IPS DF 6.9 (cell line): ENCODE data around the gene PAAF1.

Experiments
- DNase-seq: peaks from one replicate; pipeline ENCODE4 v3.0.0-alpha.2; 2013; ENCODE audit warnings: low read depth, low spot score
- H3K27ac ChIP-seq: one replicate; pipeline ENCODE4 v1.5.1; 2013; ENCODE audit warnings: low read length, control low read depth
- H3K27me3 ChIP-seq: 2 replicates; pipeline ENCODE4 v1.6.1; 2013; ENCODE audit warnings: mild to moderate bottlenecking, low read length; ENCODE audit not compliant: control insufficient read depth, insufficient read depth
- H3K36me3 ChIP-seq: 2 replicates; pipeline ENCODE4 v1.6.1; 2013; ENCODE audit warnings: low read length; ENCODE audit not compliant: control insufficient read depth, insufficient read depth
- H3K4me1 ChIP-seq: 2 replicates; pipeline ENCODE4 v1.6.1; 2013; ENCODE audit warnings: low read length; ENCODE audit not compliant: control insufficient read depth, insufficient read depth
- H3K4me3 ChIP-seq: 2 replicates; pipeline ENCODE4 v1.5.1; 2013; ENCODE audit warnings: mild to moderate bottlenecking, low read length
- H3K9me3 ChIP-seq: 2 replicates; pipeline ENCODE4 v1.6.1; 2013; ENCODE audit warnings: low read length, inconsistent platforms; ENCODE audit not compliant: control insufficient read depth, insufficient read depth
- WGBS: extraction: QIAGEN DNeasy Blood & Tissue Kit; methylation state at CpG from one replicate; pipeline ENCODE4 v1.1.7; 2013; ENCODE audit warnings: mixed read lengths, missing lambda C conversion rate; ENCODE audit not compliant: insufficient read length, insufficient coverage; 5-methylcytosine and 5-hydroxymethylcytosine counted together

Gene PAAF1

DNA sequence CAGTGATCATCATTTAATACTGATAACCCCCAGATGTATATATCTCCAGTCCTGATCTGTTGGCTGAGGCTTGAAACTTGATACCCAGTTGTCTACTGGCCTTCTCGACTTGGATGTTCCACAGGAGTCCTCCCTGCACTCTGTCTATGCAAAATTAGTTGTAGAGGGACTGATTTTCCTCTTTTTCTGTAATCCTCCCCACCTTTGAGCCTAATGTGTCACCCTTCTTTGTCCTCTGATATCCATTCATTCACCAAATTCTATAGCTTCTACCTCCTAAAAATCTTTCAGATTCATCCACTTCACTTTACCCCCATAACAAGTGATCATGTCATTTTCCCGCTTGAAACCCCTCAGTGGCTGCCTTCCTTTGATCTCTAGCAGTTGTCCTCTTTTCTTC, 16.6 kb upstream of the PAAF1 start:
- Histone ChIP-seq H3K4me3 (no peak overlapping the region), H3K9me3 (no peaks in the 10 kb centered on the region), H3K27ac (no peak overlapping the region), H3K27me3 (no peaks in the 10 kb centered on the region), H3K4me1 (no peaks in the 10 kb centered on the region), H3K36me3 (no peaks in the 10 kb centered on the region)
- WGBS = no CpG with 5 or more reads among the region's 2 CpGs
- no peak for DNase-seq

DNA sequence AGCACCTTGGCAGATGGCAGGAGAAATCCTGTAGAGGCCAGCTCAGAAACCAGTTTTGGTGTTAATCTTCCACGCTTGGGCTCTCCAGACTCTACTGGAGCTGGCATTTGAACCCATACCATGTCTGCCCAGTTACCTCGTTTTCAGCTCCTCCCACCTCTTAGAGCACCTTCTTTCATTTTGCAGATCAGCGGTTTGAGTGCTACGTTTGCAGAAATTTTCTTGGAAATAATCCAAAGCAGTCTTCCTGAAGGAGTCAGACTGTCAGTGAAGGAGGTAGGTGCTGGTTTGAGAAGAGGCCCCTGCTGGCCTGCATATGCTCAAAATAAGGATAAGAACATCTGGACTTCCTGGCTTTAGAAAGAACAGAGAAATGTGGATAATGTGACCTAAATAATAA, 13.8 kb upstream of the PAAF1 start:
- DNase-seq = no peak
- no peaks in the 10 kb centered on the region for H3K36me3 ChIP-seq
- H3K4me3 ChIP-seq = no peak overlapping the region
- H3K27me3 ChIP-seq = no peaks in the 10 kb centered on the region
- no peaks in the 10 kb centered on the region for H3K9me3 ChIP-seq
- H3K4me1 ChIP-seq = no peaks in the 10 kb centered on the region
- H3K27ac ChIP-seq = no peak overlapping the region
- no CpG with 5 or more reads among the region's 4 CpGs for WGBS

GRCh38 chr11:73866095-73866579, 10.7 kb upstream of the PAAF1 start:
- no peak for DNase-seq
- H3K27ac ChIP-seq = no peak overlapping the region
- WGBS = no CpG with 5 or more reads among the region's 5 CpGs
- no peaks in the 10 kb centered on the region for H3K27me3 ChIP-seq
- H3K4me3 ChIP-seq = no peak overlapping the region
- H3K4me1 ChIP-seq = no peaks in the 10 kb centered on the region
- no peaks in the 10 kb centered on the region for H3K36me3 ChIP-seq
- no peaks in the 10 kb centered on the region for H3K9me3 ChIP-seq

- H3K4me1 ChIP-seq = no peaks in the 10 kb centered on the region
- H3K27ac ChIP-seq = no peak overlapping the region
- no peak for DNase-seq
- H3K9me3 ChIP-seq = no peaks in the 10 kb centered on the region
- no peaks in the 10 kb centered on the region for H3K27me3 ChIP-seq
- no CpG with 5 or more reads among the region's 2 CpGs for WGBS
- no peak overlapping the region for H3K4me3 ChIP-seq
- H3K36me3 ChIP-seq = no peaks in the 10 kb centered on the region
Observed at GRCh38 chr11:73866586-73866996, 10.2 kb upstream of the PAAF1 start.

DNA sequence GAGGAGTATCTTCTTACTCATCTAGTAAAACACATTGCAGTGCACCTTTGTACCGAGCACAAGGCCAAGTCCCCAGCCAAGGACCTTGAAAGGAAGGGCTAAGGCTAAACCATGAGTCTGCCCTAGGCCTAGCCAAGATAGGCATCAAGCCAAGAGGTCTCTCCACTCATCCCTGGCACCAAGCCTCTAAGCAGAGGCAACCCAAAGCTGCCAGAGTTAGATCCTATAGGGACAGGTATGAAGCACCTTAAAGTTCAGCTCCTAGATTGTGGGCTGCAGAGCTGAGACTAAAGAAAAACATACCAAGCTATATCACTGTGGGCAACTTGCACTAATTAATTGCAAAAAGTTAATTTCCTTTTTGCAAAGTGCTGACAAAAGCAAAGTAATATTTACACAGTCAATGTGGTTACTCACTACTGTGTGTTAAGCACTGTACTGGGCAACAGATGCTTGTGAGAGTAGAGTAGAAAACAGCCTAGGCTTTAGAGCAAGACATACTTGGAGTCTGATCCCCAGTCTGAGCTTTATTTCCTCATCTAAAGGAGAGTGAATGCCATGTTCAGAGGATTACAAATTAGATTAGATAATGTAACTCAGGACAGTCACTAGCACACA, 7.4 kb upstream of the PAAF1 start:
- Histone ChIP-seq H3K27me3 (no peaks in the 10 kb centered on the region), H3K36me3 (peaks cover 5% of the 10 kb centered on the region; the same call in 1 of the 2 replicates), H3K9me3 (no peaks in the 10 kb centered on the region), H3K27ac (no peak overlapping the region), H3K4me3 (no peak overlapping the region), H3K4me1 (no peaks in the 10 kb centered on the region)
- no peak for DNase-seq
- no CpG with 5 or more reads among the region's 1 CpG for WGBS

DNA sequence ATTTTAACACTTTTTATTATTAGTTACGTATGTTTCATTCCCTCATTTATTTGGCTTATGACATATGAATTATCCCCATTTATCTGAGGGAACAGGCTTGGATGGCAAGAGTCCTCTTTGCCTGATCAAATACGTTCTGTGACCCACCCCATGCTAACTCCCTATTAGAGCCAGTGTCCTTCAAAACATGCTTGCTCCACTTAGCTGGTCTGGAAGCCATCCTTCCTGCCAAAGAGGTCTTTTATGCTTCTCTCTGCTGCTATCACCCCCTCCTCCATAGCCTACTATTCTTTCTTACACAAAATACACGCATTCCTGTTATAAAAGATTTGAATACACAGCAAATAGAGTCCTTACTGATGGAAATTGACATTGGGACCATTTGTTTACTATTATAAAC, 6.5 kb upstream of the PAAF1 start:
- H3K36me3 ChIP-seq = peaks cover 5% of the 10 kb centered on the region; the same call in 1 of the 2 replicates
- H3K27me3 ChIP-seq = no peaks in the 10 kb centered on the region
- H3K4me1 ChIP-seq = peaks cover under 1% of the 10 kb centered on the region; the same call in 1 of the 2 replicates
- no peaks in the 10 kb centered on the region for H3K9me3 ChIP-seq
- H3K27ac ChIP-seq = no peak overlapping the region
- no peak overlapping the region for H3K4me3 ChIP-seq
- DNase-seq = no peak
- WGBS = no CpG with 5 or more reads among the region's 3 CpGs

GRCh38 chr11:73872749-73873357, 3.9 kb upstream of the PAAF1 start:
- no peak for DNase-seq
- Histone ChIP-seq H3K4me1 (peaks cover 3% of the 10 kb centered on the region; the same call in 1 of the 2 replicates), H3K27me3 (no peaks in the 10 kb centered on the region), H3K36me3 (peaks cover 5% of the 10 kb centered on the region; the same call in 1 of the 2 replicates), H3K27ac (no peak overlapping the region), H3K4me3 (no peak overlapping the region), H3K9me3 (no peaks in the 10 kb centered on the region)
- no CpG with 5 or more reads among the region's 9 CpGs for WGBS

DNA sequence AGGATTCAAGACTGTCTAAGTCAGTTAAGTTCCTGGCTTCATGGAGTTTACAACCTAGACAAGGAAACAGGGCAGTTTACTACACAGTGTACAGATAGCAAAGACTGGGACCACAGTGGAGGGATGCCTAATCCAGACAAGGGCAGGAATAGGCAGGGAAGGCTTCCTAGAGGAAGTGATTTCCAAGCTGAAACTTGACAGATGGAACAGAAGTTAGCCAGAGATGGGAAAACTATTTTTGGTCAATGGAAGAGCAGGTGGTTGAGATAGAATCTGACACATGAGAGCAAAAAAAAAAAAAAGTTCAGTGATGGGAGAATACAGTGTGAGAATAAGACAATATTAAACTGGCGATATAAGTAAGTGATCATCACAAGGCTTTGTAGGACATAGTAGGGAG, 1.4 kb upstream of the PAAF1 start:
- no peak for DNase-seq
- no peaks in the 10 kb centered on the region for H3K27me3 ChIP-seq
- H3K9me3 ChIP-seq = no peaks in the 10 kb centered on the region
- H3K4me3 ChIP-seq = peak overlapping the region; percentile 45; the same call in 1 of the 2 replicates
- peaks cover 3% of the 10 kb centered on the region; the same call in 1 of the 2 replicates for H3K4me1 ChIP-seq
- WGBS = no CpG with 5 or more reads among the region's 1 CpG
- no peak overlapping the region for H3K27ac ChIP-seq
- H3K36me3 ChIP-seq = peaks cover 5% of the 10 kb centered on the region; the same call in 1 of the 2 replicates

GRCh38 chr11:73875840-73876239, 959 bp upstream of the PAAF1 start:
- no peak overlapping the region for H3K27ac ChIP-seq
- no CpG with 5 or more reads among the region's 8 CpGs for WGBS
- H3K4me3 ChIP-seq = peak overlapping the region; percentile 67; the same call in 1 of the 2 replicates
- H3K27me3 ChIP-seq = no peaks in the 10 kb centered on the region
- H3K36me3 ChIP-seq = peaks cover 5% of the 10 kb centered on the region; the same call in 1 of the 2 replicates
- no peaks in the 10 kb centered on the region for H3K9me3 ChIP-seq
- peaks cover 3% of the 10 kb centered on the region; the same call in 1 of the 2 replicates for H3K4me1 ChIP-seq
- DNase-seq = no peak

- Histone ChIP-seq H3K9me3 (no peaks in the 10 kb centered on the region), H3K27me3 (no peaks in the 10 kb centered on the region), H3K4me3 (no peak overlapping the region), H3K4me1 (peaks cover 3% of the 10 kb centered on the region; the same call in 1 of the 2 replicates), H3K36me3 (no peaks in the 10 kb centered on the region; the same call in 1 of the 2 replicates), H3K27ac (no peak overlapping the region)
- DNase-seq = no peak
- WGBS = no CpG with 5 or more reads among the region's 1 CpG
Observed at GRCh38 chr11:73878771-73879170, 2.0 kb downstream of the PAAF1 start.
